Activated naive CD4-positive, alpha-beta T cell treated with Interleukin-2 at 50 U/mL for 16 hours (primary cell): ENCODE measurements around the gene TIMM22.
"Not testable (repeated sequence)": the region's sequence is repeated elsewhere in the genome, so short reads cannot be mapped to it uniquely, and the experiment has no call there.

Experiments used
- DNase-seq: peaks from one replicate; pipeline ENCODE4 v3.0.0-alpha.2; 2020

TIMM22 gene

DNA sequence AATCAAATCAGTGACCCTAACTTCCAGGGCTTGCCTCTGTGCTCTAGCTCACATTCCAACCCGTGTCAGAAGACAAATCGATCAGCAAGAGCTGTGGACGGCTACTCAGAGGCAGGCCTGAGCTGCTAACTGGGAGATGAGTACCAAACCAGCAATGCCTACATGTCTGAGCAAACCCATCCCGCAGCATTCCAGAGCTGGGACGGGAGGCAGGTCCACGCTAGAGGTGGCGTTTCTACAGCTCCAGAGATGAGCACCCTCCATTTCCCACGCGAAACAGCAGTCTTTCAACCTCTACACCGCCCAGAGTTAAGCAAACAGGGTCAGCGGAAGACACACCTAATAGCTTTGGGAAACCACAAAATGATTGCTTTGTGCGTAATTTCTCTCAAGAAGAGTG, 23.9 kb upstream of the TIMM22 start:
- DNase-seq: no peak

DNA sequence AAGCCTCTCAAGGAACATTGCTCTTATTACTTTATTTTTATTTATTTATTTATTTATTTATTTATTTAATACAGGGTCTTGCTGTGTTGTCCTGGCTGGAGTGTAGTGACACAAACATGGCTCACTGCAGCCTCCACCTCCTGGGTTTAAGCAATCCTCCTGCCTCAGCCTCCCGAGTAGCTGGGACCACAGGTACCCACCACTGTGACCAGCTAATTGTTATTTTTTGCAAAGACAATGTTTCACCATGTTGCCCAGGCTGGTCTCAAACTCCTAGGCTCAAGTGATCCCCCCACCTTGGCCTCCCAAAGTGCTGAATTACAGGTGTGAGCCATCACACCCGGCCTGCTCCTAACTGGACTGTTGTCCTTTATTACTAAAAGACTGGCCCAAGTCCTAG, 22.2 kb upstream of the TIMM22 start:
- DNase-seq: not testable (repeated sequence)

DNA sequence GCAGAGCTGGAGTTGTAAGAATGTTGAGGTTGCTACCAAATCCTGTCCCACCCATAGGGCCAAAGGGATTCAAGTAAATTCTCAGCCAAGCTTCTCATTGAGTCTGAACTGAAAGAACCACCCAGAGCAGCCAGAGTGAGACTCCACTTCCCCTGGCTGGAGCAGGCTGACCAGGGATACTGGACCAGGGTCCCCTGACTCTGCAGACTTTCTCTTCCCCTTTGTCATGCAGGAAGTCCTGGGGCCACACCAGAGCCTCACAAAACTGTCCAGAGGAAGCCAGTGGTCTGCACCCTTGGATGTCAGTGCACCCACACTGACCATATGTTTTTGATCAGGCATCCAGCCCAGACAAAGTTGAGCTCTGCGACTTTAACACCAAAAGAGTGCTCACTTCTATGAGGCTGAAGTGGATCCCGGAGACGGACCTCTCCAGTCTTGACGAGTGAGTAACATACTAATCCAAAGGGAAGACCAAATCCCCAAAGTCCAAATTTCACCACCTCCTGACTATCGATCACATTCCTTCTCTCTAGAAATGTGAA, 21.5 kb upstream of the TIMM22 start:
- no peak for DNase-seq

GRCh38 chr17:976312-976711, 20.6 kb upstream of the TIMM22 start:
- DNase-seq: no peak

DNA sequence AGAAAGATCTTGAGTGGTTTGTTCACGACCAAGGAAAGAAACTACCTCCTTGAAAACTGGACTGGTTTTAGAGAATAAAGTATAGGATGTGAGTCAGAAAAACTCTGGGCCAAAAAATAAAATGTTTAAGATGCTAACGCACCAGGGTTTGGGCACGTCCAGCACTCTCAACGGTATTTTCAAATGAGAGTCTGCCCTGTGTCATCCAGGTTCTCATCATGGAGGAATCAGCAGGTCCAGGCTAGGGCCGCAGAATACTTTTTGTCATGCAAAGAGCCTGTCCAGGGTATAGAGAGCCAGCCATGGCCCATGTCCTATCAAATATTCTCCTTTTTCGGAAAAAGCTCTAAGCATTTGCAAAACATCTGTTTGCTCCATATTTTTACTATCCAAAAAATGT, 19.8 kb upstream of the TIMM22 start:
- DNase-seq: no peak

DNA sequence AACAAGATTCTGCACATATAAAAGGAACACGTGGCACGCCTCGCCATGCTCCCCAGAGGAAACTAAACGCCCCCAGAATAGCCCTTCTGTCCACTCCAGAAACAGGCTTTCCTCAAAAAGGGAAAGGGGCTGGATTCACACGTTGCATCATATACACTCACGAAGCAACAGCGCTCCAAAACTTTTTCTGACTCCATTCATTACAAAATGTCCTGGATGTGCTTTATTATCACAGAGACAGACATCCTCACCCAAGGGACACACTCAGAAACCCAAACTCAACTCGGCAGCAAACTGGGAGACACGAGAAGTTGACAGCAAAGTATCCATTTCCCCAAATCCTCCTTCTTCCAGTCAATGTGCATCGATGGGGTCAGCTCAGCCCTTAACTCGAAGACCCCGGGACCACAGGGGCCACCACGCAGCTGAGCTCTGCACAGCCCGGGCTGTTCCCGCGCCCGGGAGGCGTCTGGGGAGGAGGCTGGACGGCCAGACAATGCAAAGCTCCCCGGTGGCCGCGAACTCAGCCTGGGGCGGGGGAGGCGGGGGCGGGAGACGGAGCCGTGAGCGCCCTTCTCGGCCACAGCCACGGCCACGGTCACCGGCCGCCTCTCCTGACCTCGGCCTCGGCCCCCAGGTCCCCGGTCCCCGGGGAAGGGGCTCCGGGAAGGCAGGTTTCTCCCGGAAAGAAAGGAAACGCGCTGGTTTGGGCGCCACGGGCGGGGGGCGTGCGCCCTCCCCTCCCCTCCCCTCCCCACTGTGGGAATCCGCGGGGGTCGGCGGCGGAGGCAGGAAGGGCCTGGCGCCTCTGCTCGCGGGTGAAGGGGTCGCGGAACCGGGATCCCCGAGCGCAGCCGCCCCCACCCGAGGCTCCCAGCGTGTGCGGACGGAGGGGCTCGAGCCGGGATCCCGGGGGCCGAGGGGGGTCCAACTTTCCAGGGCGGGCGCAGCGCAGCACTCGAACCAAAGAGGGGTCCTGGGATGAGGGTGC, 18.5 kb upstream of the TIMM22 start:
- DNase-seq: no peak

- DNase-seq: no peak
These were observed 17.8 kb upstream of the TIMM22 start for GRCh38 chr17:979212-979538.

DNA sequence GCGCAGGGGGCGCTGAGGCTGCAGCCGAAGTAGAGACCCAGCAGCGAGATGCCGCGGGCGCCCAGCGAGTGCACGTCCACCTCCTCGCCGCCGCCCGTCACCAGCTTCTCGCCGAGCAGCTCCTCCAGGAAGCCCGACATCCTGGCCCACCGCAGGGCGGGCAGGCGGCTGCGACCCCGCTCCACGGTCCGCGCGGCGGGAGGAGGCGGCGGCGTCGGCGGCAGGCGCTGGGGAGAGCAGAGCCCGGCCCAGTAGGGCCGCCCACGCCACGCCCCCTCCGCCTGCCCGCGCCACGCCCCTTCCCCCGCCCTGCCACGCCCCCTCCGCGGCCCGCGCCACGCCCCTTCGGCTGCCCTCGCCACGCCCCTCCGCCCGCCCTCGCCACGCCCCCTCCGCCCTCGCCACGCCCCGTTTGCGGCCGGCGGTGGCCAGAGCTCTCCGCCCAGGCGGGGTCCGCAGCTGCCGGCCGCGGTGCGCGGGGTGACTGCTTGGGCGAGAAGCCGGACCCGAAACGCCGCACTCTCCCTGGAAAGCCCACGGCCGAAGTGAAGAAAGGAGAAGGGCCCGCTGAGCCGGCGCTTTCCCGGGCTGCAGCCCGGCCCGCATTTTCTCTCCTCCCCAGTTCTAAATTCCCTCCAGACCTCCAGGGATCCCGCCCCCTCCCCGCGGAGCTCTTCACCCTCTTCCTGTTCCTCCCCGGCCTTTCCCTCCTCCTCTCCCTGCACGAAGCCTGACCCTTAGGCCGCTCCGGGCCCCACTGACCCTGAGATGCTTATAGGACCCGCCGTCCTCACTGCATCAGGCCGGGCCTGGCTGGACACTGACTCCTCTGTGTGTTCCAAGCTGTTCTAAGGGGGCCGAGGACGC, 17.2 kb upstream of the TIMM22 start, which contains the start of gene NXN:
NXN (minus strand) TSS at position 238 of the 867 bp plus-strand sequence.
- DNase-seq: peak; percentile 86

- DNase-seq: peak; percentile 78
These were observed 16.3 kb upstream of the TIMM22 start for GRCh38 chr17:980406-981291.

- DNase-seq: no peak
These were observed 15.7 kb upstream of the TIMM22 start for GRCh38 chr17:981292-981658.

- no peak for DNase-seq
These were observed 13.0 kb upstream of the TIMM22 start for GRCh38 chr17:983921-984320.

- no peak for DNase-seq
These were observed 10.5 kb upstream of the TIMM22 start for GRCh38 chr17:986322-986929.

DNA sequence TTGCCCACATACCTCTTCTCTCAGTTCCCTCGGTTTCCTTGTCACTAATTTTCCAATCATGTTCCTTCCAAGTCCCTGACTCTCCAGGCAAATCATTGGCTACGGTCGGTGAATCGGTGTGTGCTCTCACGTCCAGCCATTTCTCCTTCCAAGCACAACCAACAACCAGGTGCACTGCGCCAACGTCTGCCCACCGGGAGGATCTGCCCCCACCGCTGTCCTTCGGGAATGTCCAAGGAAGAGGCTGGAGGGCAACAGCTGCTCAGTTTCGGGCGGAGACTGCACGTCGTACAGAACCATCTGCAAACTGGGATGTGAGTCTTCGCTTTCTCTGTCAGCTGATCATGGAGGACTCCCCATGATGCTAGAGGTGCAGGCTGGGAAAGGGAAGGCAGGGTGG, 9.0 kb upstream of the TIMM22 start:
- no peak for DNase-seq

DNA sequence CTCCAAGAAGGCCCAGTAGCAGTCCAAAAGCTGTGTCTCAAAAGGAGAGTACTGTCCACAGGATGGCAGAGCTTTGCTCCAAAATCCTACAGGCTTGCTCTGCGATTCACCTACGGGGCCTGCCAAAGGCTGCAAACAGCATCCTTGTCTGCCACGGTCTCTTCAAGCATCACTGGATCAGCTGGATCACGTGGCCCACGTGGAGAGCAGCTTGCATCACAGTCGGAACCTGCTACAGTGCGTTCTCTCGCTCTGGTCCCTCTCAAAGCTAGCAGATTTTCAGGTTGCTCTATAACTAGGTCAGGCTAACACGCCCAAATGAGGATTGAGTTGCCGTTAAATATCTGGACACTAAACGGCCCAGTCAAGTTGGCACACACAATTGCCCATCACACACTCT, 8.4 kb upstream of the TIMM22 start:
- DNase-seq: no peak

DNA sequence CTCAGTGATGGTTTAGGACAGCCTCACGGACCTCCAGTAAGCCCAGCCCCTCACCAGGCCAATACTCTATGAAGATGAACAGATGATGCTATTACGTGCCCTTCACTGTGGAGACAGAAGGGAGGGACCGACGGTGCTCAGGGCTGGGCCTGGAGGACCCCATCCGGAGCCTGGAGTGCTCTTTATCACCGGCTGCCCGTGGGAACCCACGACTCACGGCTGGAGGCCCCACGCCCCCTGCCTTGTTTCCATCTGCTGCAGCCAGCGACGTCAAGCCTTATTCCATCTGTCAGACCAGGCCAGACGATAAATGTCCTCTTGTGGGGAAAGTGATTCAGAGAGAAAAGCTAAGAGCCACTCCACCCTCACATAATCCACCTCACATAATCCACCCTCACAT, 4.0 kb upstream of the TIMM22 start:
- DNase-seq: no peak

DNA sequence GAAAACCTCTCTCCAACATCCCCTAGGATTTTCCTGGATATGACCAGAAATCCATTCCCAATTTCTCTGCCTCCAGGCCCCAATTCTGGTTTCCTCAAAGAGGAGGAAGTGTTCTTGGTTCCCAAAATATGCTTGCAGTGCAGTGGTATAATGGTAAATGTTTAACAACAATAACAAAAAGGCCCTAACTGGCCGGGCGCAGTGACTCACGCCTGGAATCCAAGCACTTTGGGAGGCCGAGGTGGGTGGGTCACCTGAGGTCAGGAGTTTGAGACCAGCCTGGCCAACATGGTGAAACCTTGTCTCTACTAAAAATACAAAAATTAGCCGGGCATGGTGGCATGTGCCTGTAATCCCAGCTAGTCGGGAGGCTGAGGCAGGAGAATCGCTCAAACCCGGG, 1.6 kb upstream of the TIMM22 start:
- not testable (repeated sequence) for DNase-seq

GRCh38 chr17:998111-998510, 1.2 kb downstream of the TIMM22 start:
- DNase-seq: no peak

DNA sequence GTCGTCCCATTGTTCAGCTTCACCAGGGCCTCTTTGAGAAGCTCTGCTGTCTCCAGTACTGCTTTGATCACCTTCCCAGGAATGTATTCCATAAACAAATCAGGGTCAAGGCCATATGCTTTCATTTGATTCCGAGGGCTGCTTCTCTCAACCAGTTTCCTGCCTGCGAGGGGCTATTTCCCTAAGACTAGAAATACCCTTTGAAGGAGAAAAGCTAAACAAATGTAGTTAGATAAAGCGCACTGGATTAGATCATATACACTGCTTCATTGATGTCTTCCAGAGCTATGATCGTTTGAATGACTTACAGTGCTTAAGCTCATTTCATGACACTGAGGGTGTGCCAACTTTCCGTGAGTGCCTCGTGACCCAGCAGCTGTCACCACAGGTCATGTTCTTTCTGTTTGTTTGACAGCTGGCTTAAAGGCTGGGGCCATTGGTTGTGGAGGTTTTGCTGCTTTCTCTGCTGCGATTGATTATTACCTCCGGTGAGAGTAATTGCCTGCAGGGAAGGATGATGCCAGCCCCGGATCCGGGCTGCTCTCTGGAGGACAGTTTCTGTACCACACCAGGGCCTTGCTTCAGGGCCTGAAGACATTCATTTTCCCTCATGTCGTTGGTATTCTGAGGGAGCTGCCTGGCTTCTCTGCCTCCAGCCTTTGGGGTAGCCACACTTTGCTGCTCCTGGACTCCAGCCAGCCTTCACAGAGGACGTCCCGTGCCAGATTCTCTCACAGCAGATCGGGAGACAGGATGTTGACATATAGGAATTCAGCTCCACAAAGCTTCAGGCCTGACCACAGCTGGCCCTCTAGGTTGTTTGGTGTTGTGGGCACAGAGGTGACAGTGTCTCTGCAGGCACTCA, 3.9 kb downstream of the TIMM22 start:
- no peak for DNase-seq

GRCh38 chr17:1001640-1002411, 4.9 kb downstream of the TIMM22 start:
- DNase-seq: no peak

GRCh38 chr17:1002412-1002753, 5.5 kb downstream of the TIMM22 start:
- no peak for DNase-seq
